Neural progenitor cell (in vitro differentiated cells): Measurements from ENCODE around the gene SUSD6. TPM values are rescaled to one million over a fixed set of nuclear protein-coding genes. Genes with fewer than 3 reads are reported as not detected.
A peak's percentile ranks its signal among the peaks of the same experiment; 100 is the strongest.

Experiments used
- DNase-seq: peaks from one replicate; pipeline ENCODE4 v3.0.0-alpha.2; 2016; ENCODE audit warnings: low spot score
- H2AFZ ChIP-seq: fragments of 200-600 bp; sonication (generic); replicated peaks from 2 replicates; pipeline ENCODE4 v1.6.1; 2016; ENCODE audit warnings: antibody characterized with exemption
- H3F3A ChIP-seq: fragments of 200-600 bp; sonication (generic); 2 replicates; pipeline ENCODE4 v1.6.1; 2016; ENCODE audit warnings: antibody characterized with exemption, low read depth
- H3K27ac ChIP-seq: fragments of 200-600 bp; sonication (generic); 2 replicates; pipeline ENCODE4 v1.5.1; 2016; ENCODE audit warnings: mild to moderate bottlenecking
- H3K27me3 ChIP-seq: fragments of 200-600 bp; sonication (generic); 2 replicates; pipeline ENCODE4 v1.6.1; 2016; ENCODE audit warnings: mild to moderate bottlenecking, moderate library complexity
- H3K36me3 ChIP-seq: fragments of 200-600 bp; sonication (generic); 2 replicates; pipeline ENCODE4 v1.5.1; 2016
- H3K4me1 ChIP-seq: fragments of 200-600 bp; sonication (generic); 2 replicates; pipeline ENCODE4 v1.6.1; 2016; ENCODE audit warnings: mixed run types
- H3K4me2 ChIP-seq: fragments of 200-600 bp; sonication (generic); 2 replicates; pipeline ENCODE4 v1.6.1; 2016
- H3K4me3 ChIP-seq: fragments of 200-600 bp; sonication (generic); 2 replicates; pipeline ENCODE4 v1.5.1; 2016
- H3K79me2 ChIP-seq: fragments of 200-600 bp; sonication (generic); 2 replicates; pipeline ENCODE4 v1.6.1; 2016; ENCODE audit warnings: low read depth
- H3K9ac ChIP-seq: fragments of 200-600 bp; sonication (generic); 2 replicates; pipeline ENCODE4 v1.6.1; 2016
- H3K9me3 ChIP-seq: fragments of 200-600 bp; sonication (generic); 2 replicates; pipeline ENCODE4 v1.5.1; 2016; ENCODE audit warnings: low read depth
- H4K20me1 ChIP-seq: fragments of 200-600 bp; sonication (generic); 2 replicates; pipeline ENCODE4 v1.6.1; 2016; ENCODE audit warnings: low read depth
- H3K27ac Mint-ChIP-seq: 3 replicates; pipeline ENCODE4 v1.8.0; 2021; ENCODE audit warnings: mixed read lengths
- H3K27me3 Mint-ChIP-seq: 2 replicates; pipeline ENCODE4 v1.8.0; 2022; ENCODE audit warnings: low read depth, mild to moderate bottlenecking, inconsistent platforms, moderate library complexity, mixed read lengths; ENCODE audit not compliant: insufficient read depth
- H3K36me3 Mint-ChIP-seq: 3 replicates; pipeline ENCODE4 v1.8.0; 2021; ENCODE audit warnings: mixed read lengths
- H3K4me1 Mint-ChIP-seq: 3 replicates; pipeline ENCODE4 v1.8.0; 2021; ENCODE audit warnings: mixed read lengths
- H3K4me3 Mint-ChIP-seq: 3 replicates; pipeline ENCODE4 v1.8.0; 2021; ENCODE audit warnings: mild to moderate bottlenecking, moderate library complexity, mixed read lengths
- H3K9me3 Mint-ChIP-seq: 3 replicates; pipeline ENCODE4 v1.8.0; 2020; ENCODE audit warnings: mixed read lengths
- CTCF ChIP-seq: fragments of 200-600 bp; sonication (generic); IDR thresholded peaks from 2 replicates; pipeline ENCODE4 v1.5.1; 2017; ENCODE audit warnings: antibody characterized with exemption, mild to moderate bottlenecking
- EZH2 ChIP-seq: fragments of 200-600 bp; sonication (generic); IDR thresholded peaks from 2 replicates; pipeline ENCODE4 v1.6.1; 2017; ENCODE audit warnings: antibody characterized with exemption, mild to moderate bottlenecking, moderate library complexity
- EZH2phosphoT487 ChIP-seq: fragments of 200-600 bp; sonication (generic); IDR thresholded peaks from 2 replicates; pipeline ENCODE4 v1.6.1; 2017; ENCODE audit warnings: antibody characterized with exemption
- total RNA-seq: library from RNA; depleted of rRNA; stranded (reverse); fragments of >200 nt; gene quantifications from 2 replicates; pipeline ENCODE4 v1.2.3, GENCODE V29; 2015; ENCODE audit warnings: low replicate concordance

Gene SUSD6
- total RNA-seq, 1 donor from 2014 or later: 6.3 TPM

DNA sequence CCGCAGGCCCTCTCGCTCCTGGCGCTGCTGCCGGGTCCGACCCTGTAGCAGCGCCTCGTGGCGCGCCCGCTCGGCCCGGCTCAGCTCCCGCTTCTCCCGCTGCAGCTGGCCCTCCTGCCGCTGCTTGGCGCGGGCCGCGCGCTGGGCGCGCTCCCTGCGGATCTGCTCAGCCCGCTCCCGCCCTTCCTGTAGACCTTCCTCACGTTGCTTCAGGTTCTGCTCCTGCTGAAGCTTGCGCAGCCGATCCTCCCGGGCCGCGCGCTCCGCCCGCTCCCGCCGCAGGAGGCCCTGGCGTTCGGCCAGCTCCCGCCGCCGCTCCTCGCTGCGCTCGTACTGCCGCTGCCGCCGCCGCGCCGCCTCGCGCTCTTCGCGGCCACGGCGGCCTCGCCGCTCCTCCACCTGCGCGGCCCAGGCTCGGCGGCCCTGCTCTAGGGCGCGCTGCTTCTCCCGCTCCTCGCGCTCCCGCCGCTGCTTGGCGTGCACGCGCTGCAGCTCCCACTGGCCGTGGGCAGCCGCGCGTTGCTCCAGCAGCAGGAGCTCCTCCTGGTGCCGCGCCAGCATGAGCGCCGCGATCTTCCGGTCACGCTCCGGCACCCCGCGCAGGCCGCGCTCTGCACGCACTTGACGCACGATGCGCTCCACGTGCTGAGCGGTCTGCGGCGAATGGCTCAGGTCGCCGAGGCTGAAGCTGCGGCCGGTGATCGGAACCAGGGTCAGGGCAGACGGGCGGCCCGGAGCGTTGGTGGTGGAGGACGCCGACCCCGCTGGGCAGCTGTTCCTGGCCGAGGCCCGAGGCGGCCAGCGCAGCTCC lies 39.2 kb upstream of the SUSD6 start:
- H3K36me3 ChIP-seq: peaks cover 17% of the 10 kb centered on the region
- no peaks in the 10 kb centered on the region for H3K27me3 ChIP-seq
- H3K36me3 Mint-ChIP-seq: peaks cover 24% of the 10 kb centered on the region
- H3K27ac ChIP-seq: no peak overlapping the region
- H3K9ac ChIP-seq: no peak overlapping the region
- H3F3A ChIP-seq: peaks cover 41% of the 10 kb centered on the region
- no peak for TF ChIP-seq EZH2
- TF ChIP-seq CTCF: no peak
- TF ChIP-seq EZH2phosphoT487: no peak
- no peak overlapping the region for H3K27ac Mint-ChIP-seq
- no peak overlapping the region for H3K4me3 ChIP-seq
- peaks cover 8% of the 10 kb centered on the region for H3K9me3 Mint-ChIP-seq
- H3K4me2 ChIP-seq: no peak overlapping the region
- peaks cover 11% of the 10 kb centered on the region for H3K4me1 Mint-ChIP-seq
- DNase-seq: no peak
- no peaks in the 10 kb centered on the region for H3K9me3 ChIP-seq
- no peak overlapping the region for H2AFZ ChIP-seq
- H3K4me1 ChIP-seq: peaks cover 8% of the 10 kb centered on the region
- H3K79me2 ChIP-seq: peaks cover 28% of the 10 kb centered on the region
- no peaks in the 10 kb centered on the region for H4K20me1 ChIP-seq
- H3K27me3 Mint-ChIP-seq: peaks cover 3% of the 10 kb centered on the region
- no peak overlapping the region for H3K4me3 Mint-ChIP-seq

DNA sequence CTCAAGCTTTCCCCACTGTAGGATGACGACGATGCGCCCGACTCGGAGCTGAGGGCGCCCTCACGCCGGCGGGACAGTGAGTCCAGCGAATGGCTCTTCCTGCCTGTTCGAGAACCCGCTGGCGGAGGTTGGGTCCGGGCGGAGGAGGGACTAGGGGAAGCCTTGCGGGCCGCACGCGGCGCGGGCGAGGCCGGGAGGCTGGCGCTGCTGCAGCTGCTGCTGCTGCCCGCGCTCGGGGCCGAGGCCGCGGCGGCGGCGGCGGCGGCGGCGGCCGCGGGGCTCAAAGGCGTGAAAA lies 38.6 kb upstream of the SUSD6 start:
- peaks cover 3% of the 10 kb centered on the region for H3K27me3 Mint-ChIP-seq

DNA sequence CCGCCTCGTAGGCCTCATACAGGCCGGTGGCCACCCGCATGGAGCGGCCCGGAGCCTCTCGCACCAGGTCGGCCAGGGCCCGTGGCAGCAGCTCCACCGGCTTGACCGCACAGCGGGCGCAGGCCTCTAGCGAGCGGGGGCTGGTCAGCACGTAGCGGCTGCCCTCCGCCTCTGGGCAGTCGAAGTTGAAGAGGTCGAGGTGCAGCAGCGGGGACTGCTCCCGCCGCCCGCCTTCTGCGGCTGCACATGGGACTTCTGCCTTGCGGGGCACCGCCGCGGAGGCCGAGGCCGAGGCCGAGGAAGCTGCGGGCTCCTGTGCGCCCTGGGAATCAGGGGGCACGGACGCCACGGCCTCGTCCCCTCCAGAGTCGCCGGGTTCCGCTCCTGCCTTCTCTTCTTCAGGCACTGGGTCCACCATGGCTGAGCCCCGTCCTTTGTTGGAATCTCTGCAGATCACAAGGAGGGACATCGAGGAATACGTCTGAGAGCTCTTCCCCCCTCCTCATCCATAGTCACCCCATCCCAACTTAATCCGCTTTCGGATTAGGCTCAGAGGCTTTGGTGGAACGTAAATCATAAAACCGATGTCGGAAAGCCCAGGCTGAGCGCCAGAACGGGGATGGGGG lies 38.1 kb upstream of the SUSD6 start:
- Mint-ChIP-seq H3K36me3 (peaks cover 20% of the 10 kb centered on the region), H3K27me3 (peaks cover 3% of the 10 kb centered on the region), H3K4me3 (peak overlapping the region; percentile 99), H3K4me1 (peaks cover 11% of the 10 kb centered on the region), H3K9me3 (peaks cover 8% of the 10 kb centered on the region), H3K27ac (peak overlapping the region; percentile 60)
- peak overlapping the region; percentile 94 for H3K4me2 ChIP-seq
- H3K4me3 ChIP-seq: peak overlapping the region; percentile 65
- H3K9me3 ChIP-seq: no peaks in the 10 kb centered on the region
- no peaks in the 10 kb centered on the region for H3K27me3 ChIP-seq
- DNase-seq: no peak
- no peak overlapping the region for H3K9ac ChIP-seq
- H3K36me3 ChIP-seq: peaks cover 17% of the 10 kb centered on the region
- H3K4me1 ChIP-seq: peaks cover 8% of the 10 kb centered on the region
- H3F3A ChIP-seq: peaks cover 41% of the 10 kb centered on the region
- no peaks in the 10 kb centered on the region for H4K20me1 ChIP-seq
- H3K79me2 ChIP-seq: peaks cover 28% of the 10 kb centered on the region
- peak overlapping the region; percentile 100 for H3K27ac ChIP-seq
- TF ChIP-seq EZH2phosphoT487: no peak
- no peak for TF ChIP-seq EZH2
- TF ChIP-seq CTCF: no peak
- no peak overlapping the region for H2AFZ ChIP-seq

More for the DNA sequence above, 38.6 kb upstream of the SUSD6 start:
- Histone ChIP-seq H2AFZ (no peak overlapping the region), H3K79me2 (peaks cover 28% of the 10 kb centered on the region), H3K4me1 (peaks cover 8% of the 10 kb centered on the region), H3K9me3 (no peaks in the 10 kb centered on the region), H4K20me1 (no peaks in the 10 kb centered on the region), H3K36me3 (peaks cover 17% of the 10 kb centered on the region), H3K9ac (no peak overlapping the region), H3K4me3 (no peak overlapping the region), H3K27ac (no peak overlapping the region), H3K4me2 (no peak overlapping the region), H3F3A (peaks cover 41% of the 10 kb centered on the region), H3K27me3 (no peaks in the 10 kb centered on the region)
- H3K27ac Mint-ChIP-seq: no peak overlapping the region
- TF ChIP-seq EZH2: no peak
- no peak for TF ChIP-seq CTCF
- TF ChIP-seq EZH2phosphoT487: no peak
- no peak for DNase-seq
- H3K36me3 Mint-ChIP-seq: peaks cover 20% of the 10 kb centered on the region
- H3K9me3 Mint-ChIP-seq: peaks cover 8% of the 10 kb centered on the region
- no peak overlapping the region for H3K4me3 Mint-ChIP-seq
- H3K4me1 Mint-ChIP-seq: peaks cover 11% of the 10 kb centered on the region
